Fibroblast of gingiva (primary cell): ENCODE results near the gene STEAP2.
"Not testable (repeated sequence)": the region's sequence is repeated elsewhere in the genome, so short reads cannot be mapped to it uniquely, and the experiment has no call there.

Source experiments
- DNase-seq: peaks from one replicate; pipeline ENCODE4 v3.0.0-alpha.2; 2011; ENCODE audit warnings: low read depth

Gene STEAP2

DNA sequence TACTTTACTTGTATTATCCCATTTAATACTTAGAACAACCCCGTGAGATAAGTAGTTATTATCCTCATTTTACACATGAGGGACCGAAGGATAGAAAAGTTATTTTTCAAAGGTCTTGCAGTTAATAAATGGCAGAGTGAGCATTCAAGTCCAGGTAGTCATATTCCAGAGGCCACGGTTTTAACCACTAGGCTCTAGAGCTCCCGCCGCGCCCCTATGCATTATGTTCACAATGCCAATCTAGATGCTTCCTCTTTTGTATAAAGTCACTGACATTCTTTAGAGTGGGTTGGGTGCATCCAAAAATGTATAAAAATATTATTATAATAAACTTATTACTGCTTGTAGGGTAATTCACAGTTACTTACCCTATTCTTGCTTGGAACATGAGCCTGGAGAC lies 22.0 kb downstream of the STEAP2 start:
- DNase-seq = no peak

DNA sequence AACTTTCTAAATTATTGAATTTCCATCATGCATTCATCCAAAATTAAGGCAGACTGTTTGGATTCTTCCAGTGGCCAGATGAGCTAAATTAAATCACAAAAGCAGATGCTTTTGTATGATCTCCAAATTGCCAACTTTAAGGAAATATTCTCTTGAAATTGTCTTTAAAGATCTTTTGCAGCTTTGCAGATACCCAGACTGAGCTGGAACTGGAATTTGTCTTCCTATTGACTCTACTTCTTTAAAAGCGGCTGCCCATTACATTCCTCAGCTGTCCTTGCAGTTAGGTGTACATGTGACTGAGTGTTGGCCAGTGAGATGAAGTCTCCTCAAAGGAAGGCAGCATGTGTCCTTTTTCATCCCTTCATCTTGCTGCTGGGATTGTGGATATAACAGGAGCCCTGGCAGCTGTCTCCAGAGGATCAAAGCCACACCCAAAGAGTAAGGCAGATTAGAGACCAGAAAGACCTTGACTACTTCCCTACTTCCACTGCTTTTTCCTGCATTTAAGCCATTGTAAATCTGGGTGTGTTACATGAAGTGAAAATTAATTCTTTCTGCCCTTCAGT lies 25.3 kb downstream of the STEAP2 start:
- DNase-seq = no peak

- no peak for DNase-seq
Observed at GRCh38 chr7:90238022-90238421, 26.5 kb downstream of the STEAP2 start.

GRCh38 chr7:90238583-90238982 lies 27.0 kb downstream of the STEAP2 start:
- DNase-seq = no peak

GRCh38 chr7:90239050-90239449 lies 27.5 kb downstream of the STEAP2 start:
- no peak for DNase-seq

DNA sequence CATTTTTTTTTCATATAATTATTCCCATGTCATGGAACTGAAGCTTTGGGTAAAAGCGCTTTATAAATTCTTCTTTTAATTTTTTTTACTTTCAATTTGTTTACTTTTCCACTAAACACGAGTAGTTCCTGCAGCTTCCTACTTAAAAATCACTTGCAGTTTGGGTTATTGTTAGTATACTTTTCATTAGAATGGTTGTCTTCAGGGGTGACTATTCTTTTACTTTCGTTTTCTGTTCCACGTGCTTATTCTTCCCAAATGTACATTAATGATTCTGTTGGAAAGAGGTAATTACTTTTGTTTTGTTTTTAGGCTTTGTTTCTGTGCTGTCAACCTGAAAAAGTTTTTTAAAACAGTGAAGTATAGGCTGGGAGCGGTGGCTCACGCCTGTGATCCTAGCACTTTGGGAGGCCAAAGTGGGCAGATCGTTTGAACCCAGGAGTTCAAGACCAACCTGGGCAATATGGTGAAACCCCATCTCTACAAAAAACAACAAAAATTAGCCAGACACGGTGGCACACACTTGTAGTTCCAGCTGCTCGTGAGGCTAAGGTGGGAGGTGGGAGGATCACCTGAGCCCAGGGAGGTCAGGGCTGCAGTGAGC lies 28.2 kb downstream of the STEAP2 start:
- no peak for DNase-seq

DNA sequence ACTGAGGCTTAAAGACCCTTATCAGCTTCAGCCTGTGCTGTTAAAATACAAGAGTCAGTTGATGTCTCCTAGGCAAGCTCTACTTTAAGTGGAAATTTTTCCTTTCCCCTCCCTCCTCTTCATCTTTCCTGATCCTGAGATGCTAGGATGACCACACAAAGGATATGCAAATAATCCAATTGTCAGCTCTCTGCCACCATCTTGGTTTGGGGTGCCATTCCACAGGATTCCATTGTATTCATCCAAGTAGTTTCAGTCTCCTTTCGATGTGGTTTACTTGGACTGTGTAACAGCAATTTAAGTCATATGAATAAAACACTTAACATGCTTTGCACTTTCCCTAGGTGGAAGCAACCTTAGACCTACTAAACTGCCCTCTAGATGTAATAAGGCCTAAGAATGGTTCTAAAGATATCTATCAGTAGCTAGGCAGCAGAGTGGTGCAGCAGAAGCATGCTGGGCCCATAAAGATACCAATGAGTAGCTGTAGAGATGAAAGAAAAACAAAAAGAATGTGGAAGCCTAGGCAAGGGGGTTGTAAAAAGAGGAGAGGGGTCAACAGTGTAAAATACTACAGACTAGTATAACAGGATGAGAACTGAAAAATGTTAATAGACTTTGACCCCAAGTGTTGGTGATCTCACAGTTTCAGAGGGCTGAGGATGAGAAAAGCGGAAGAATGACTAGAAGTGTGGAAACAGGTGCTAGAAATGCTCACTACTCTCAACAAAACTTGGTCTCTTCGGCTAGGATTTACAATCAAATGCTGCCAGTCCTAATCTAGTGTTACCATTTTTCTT lies 31.0 kb downstream of the STEAP2 start:
- DNase-seq = no peak

DNA sequence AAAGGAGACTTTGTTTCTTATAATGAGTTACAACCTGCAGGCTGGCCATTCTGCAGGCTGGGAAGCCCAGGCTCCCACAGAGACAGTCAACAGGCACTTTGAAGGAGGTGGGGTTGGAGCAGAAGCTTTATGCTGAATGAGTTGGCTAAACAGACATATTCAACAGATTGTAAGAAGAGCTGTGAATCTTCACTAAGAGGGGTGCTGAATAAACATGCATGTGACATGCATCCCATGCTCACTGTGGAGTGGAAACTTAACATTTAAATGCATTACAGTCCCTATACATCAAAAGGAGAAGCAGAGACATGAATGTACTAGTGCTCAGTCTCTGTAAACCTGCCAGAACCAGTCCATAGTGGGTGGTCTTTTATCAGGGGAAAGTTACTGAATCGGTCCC lies 32.0 kb downstream of the STEAP2 start:
- no peak for DNase-seq

- DNase-seq = no peak
Observed at GRCh38 chr7:90244565-90244908, 33.0 kb downstream of the STEAP2 start.

DNA sequence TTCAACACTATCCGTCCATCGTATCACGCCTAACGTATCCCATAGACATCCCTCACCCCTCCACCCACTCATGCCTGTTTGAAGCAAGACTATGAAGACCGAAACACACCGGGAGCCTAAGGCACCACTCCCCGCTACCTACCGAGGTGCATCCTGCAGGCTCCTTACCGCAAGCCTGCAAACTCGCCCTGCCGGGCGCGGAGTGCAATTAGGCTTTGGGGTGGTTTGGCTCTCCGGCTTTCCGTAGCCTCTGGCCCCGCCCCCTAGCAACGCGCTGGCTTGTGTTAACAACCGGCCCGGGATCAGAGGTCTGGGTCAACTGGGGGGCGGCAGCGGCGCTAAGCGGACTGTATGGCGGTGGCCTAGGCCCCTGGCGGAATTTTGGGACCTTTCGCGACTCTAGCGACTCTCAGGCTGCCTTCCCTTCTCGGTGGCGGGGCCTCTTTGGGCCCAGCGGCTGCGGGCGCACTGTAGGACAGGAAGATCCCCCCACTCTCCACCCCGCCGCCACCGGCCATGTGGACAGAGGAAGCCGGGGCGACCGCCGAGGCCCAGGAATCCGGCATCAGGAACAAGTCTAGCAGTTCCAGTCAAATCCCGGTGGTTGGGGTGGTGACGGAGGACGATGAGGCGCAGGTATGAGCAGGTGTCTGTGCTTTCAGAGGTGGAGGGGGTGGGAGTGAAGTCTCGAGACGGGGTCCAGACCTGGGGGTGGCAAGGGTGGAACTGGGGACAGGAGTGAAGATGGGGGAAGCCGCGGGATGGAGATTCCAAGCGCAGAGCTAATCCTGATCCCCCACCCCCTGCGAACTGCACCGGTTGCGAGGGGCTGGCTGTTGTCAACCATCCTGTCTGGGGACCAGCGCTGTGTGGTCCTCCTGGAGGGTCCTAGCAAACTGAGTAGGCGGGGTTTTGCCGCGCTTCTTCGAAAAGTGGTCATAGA lies 33.6 kb downstream of the STEAP2 start, which contains the start of gene CFAP69:
TSS of gene CFAP69 (plus strand) at position 266 of the 943 bp plus-strand sequence. CDS start at position 517, 251 bp downstream.
- DNase-seq = peak; percentile 87

GRCh38 chr7:90246171-90246570 lies 34.6 kb downstream of the STEAP2 start:
- DNase-seq = peak; percentile 74

- DNase-seq = no peak
Observed at GRCh38 chr7:90248706-90249105, 37.2 kb downstream of the STEAP2 start.

DNA sequence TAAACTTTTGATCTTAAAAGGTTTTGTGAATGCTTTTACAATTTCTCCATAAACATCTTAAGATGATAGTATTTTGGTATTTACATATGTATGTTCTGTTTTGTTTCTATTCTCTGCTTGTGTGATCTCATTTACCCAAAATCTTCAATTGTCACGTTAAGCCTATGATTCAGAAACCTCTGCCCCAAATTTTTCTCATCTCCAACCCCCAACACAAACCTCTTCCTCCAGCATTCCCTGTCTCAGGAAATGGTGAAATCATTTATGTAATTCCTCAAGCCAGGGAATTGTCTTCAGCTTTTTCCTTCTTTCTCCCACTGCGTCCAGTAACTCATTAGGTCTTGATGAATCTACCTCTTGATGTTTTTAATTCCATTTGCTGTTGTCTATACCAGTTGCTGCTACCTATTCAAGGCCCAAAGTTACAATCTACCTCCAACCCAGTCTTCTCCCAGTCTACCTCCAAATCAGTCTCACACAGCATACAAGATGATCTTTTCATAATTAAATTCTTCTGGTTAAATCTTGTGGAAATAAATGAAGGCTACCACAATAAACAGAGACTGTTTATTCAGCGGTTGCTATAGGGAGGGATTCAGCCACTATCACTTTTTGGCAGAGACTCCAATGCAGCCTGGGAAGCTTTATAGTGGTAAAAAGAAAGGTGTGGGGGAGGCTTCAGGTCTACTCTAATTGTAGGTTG lies 39.2 kb downstream of the STEAP2 start:
- peak; percentile 80 for DNase-seq

DNA sequence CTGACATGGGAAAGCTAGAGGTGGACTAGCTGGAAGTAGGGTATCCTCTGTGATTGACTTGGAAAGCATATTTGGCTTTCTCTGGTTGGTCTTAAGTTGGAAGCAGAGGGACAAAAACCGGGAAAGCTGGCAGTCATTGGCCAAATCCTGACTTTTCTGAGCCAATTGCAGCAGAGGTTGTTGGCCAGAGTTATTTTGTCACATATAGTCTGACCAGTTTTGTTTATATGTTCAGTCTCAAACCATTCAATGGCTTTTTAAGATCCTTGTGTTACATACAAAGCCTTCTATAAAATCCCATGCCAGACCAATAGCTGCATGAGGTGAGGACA lies 39.7 kb downstream of the STEAP2 start:
- DNase-seq = no peak

- not testable (repeated sequence) for DNase-seq
Observed at GRCh38 chr7:90256011-90256410, 44.5 kb downstream of the STEAP2 start.

DNA sequence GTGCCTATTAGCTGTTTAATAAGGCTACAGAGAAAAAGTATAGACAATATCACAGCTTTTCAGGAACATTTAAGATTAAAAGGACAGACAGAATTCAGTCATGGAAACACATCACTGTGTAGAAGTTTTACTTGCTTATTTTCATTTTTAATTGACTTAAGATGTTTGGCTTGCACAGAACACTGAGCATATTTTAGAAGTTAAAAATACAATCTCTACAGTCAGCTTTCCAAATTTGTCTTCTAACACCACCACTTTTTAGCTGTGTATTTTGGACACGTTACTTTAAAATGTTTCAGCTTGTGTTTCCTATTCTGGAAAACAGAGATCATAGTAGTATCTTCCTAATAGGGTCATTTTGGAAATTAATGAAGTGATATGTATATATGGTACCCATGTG lies 45.2 kb downstream of the STEAP2 start:
- peak; percentile 45 for DNase-seq

- no peak for DNase-seq
Observed at GRCh38 chr7:90261441-90261840, 49.9 kb downstream of the STEAP2 start.

GRCh38 chr7:90262438-90262837 lies 50.9 kb downstream of the STEAP2 start:
- peak; percentile 29 for DNase-seq

GRCh38 chr7:90266808-90267207 lies 55.3 kb downstream of the STEAP2 start:
- DNase-seq = peak; percentile 91

DNA sequence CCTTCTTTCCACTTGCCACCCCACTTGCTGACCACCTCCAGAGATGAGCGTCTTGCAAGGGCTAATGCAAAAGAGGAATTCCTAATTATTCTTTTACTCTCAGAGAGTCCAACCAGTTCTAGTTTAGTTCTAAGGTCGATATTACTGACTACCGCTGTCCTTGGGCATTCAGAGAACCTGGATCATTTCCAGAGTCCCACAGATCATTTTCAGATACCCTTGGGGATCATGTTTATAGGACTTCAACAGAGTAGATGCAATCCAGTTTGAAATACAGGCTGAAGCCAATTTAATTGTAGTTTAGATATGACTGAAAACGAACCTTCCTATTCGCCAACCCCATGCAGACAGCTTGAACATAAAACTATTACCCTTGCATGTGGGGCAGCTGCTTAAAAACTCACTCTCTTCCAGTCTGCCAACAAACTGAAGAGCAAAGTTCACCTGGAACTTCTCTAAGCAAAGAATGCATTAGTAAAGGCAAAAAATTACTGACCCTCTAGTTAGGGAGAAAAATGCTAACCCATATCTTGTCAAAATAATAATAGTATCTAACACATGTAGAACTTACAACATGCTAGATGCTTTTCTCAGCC lies 55.8 kb downstream of the STEAP2 start:
- no peak for DNase-seq

GRCh38 chr7:90269163-90269562 lies 57.6 kb downstream of the STEAP2 start:
- DNase-seq = no peak
